Neural cell (in vitro differentiated cells): ENCODE measurements around the gene SLC2A6. TPM values are rescaled to one million over a fixed set of nuclear protein-coding genes. Genes with fewer than 3 reads are reported as not detected.

Experiments used
- H2AFZ ChIP-seq: fragments of 200-600, 300-800 bp; sonication (generic), shearing (Covaris generic); 2 replicates; pipeline ENCODE4 v1.6.0; 2014; ENCODE audit warnings: low read depth, mild to moderate bottlenecking, antibody characterized with exemption, low read length, moderate library complexity
- H3F3A ChIP-seq: fragments of 200-600 bp; shearing (Covaris generic); 2 replicates; pipeline ENCODE4 v1.6.1; 2016; ENCODE audit warnings: mild to moderate bottlenecking, moderate library complexity, mixed read lengths, antibody characterized with exemption, low read length; ENCODE audit not compliant: insufficient read depth, poor library complexity, severe bottlenecking
- H3K27ac ChIP-seq: fragments of 200-600, 300-800 bp; sonication (generic), shearing (Covaris generic); 2 replicates; pipeline ENCODE4 v1.5.1; 2014; ENCODE audit warnings: mild to moderate bottlenecking, low read length, moderate library complexity
- H3K27me3 ChIP-seq: fragments of 300-800, 200-600 bp; sonication (generic), shearing (Covaris generic); 2 replicates; pipeline ENCODE4 v1.6.0; 2014; ENCODE audit warnings: mild to moderate bottlenecking, low read depth, low read length, moderate library complexity; ENCODE audit not compliant: insufficient read depth
- H3K36me3 ChIP-seq: fragments of 300-800, 200-600 bp; sonication (generic), shearing (Covaris generic); 2 replicates; pipeline ENCODE4 v1.5.1; 2014; ENCODE audit warnings: mild to moderate bottlenecking, antibody characterized with exemption, low read length, moderate library complexity; ENCODE audit not compliant: insufficient read depth
- H3K4me2 ChIP-seq: fragments of 300-800, 200-600 bp; sonication (generic), shearing (Covaris generic); 2 replicates; pipeline ENCODE4 v1.6.0; 2014; ENCODE audit warnings: mild to moderate bottlenecking, low read length
- H3K4me3 ChIP-seq: fragments of 300-800, 200-600 bp; sonication (generic), shearing (Covaris generic); 2 replicates; pipeline ENCODE4 v1.5.1; 2014; ENCODE audit warnings: mild to moderate bottlenecking, low read length, moderate library complexity
- H3K79me2 ChIP-seq: fragments of 200-600 bp; shearing (Covaris generic); replicated peaks from 2 replicates; pipeline ENCODE4 v1.6.0; 2014; ENCODE audit warnings: mild to moderate bottlenecking, low read length, moderate library complexity; ENCODE audit not compliant: insufficient read depth
- H3K9ac ChIP-seq: fragments of 300-800, 200-600 bp; sonication (generic), shearing (Covaris generic); 2 replicates; pipeline ENCODE4 v1.6.1; 2016; ENCODE audit warnings: mild to moderate bottlenecking, low read length, mixed read lengths
- H3K9me2 ChIP-seq: fragments of 200-600 bp; shearing (Covaris generic); 2 replicates; pipeline ENCODE4 v1.6.1; 2016; ENCODE audit warnings: mild to moderate bottlenecking, low read length, mixed read lengths; ENCODE audit not compliant: insufficient read depth
- H3K9me3 ChIP-seq: fragments of 200-600, 300-800 bp; sonication (generic), shearing (Covaris generic); 2 replicates; pipeline ENCODE4 v1.6.1; 2016; ENCODE audit warnings: mild to moderate bottlenecking, mixed run types, low read length, moderate library complexity, mixed read lengths
- H4K20me1 ChIP-seq: fragments of 200-600 bp; shearing (Covaris generic); 2 replicates; pipeline ENCODE4 v1.6.1; 2016; ENCODE audit warnings: mild to moderate bottlenecking, mixed run types; ENCODE audit not compliant: insufficient read depth
- CTCF ChIP-seq: fragments of 450-650 bp; IDR thresholded peaks from 2 replicates; pipeline ENCODE4 v1.5.1; 2014; ENCODE audit warnings: antibody characterized with exemption, mild to moderate bottlenecking, moderate library complexity; ENCODE audit not compliant: poor library complexity, severe bottlenecking
- EP300 ChIP-seq: fragments of 450-650 bp; conservative IDR thresholded peaks from 2 replicates; pipeline ENCODE4 v1.6.1; 2014; ENCODE audit warnings: antibody characterized with exemption, mild to moderate bottlenecking, moderate library complexity; ENCODE audit not compliant: poor library complexity, severe bottlenecking
- EZH2 ChIP-seq: fragments of 200-600, 300-800 bp; shearing (Covaris generic), sonication (generic); IDR thresholded peaks from 2 replicates; pipeline ENCODE4 v1.6.1; 2014; ENCODE audit warnings: antibody characterized with exemption, low read length, borderline replicate concordance, mild to moderate bottlenecking; ENCODE audit not compliant: insufficient read depth, poor library complexity, severe bottlenecking
- MXI1 ChIP-seq: fragments of 450-650 bp; conservative IDR thresholded peaks from 2 replicates; pipeline ENCODE4 v1.6.1; 2014; ENCODE audit warnings: antibody characterized with exemption, mild to moderate bottlenecking; ENCODE audit not compliant: poor library complexity, severe bottlenecking
- POLR2AphosphoS5 ChIP-seq: IDR thresholded peaks from 2 replicates; pipeline ENCODE4 v1.6.1; 2012
- RAD21 ChIP-seq: fragments of 450-650 bp; conservative IDR thresholded peaks from 2 replicates; pipeline ENCODE4 v1.6.1; 2014; ENCODE audit warnings: antibody characterized with exemption, mild to moderate bottlenecking, moderate library complexity
- SMC3 ChIP-seq: fragments of 450-650 bp; conservative IDR thresholded peaks from 2 replicates; pipeline ENCODE4 v1.6.1; 2014; ENCODE audit warnings: antibody characterized with exemption, mild to moderate bottlenecking, moderate library complexity; ENCODE audit not compliant: poor library complexity
- TAF1 ChIP-seq: IDR thresholded peaks from 2 replicates; pipeline ENCODE4 v1.6.1; 2012; ENCODE audit warnings: low read depth
- polyA plus RNA-seq: library from polyadenylated mRNA; depleted of rRNA; stranded (reverse); fragments of >200 nt; gene quantifications from 2 replicates; pipeline ENCODE4 v1.2.3, GENCODE V29; 2014
- TF ChIP-seq, protein P1 (sequence below): IDR thresholded peaks from 2 replicates; pipeline ENCODE4 v1.6.1; 2012; ENCODE audit warnings: borderline replicate concordance

SLC2A6 gene
- polyA plus RNA-seq, 1 donor from 2014 or later: 11.5 TPM

- Histone ChIP-seq H4K20me1 (no peaks in the 10 kb centered on the region), H2AFZ (no peak overlapping the region), H3K4me2 (no peak overlapping the region), H3F3A (no peaks in the 10 kb centered on the region), H3K9me3 (no peaks in the 10 kb centered on the region), H3K36me3 (no peaks in the 10 kb centered on the region), H3K9me2 (no peaks in the 10 kb centered on the region), H3K27me3 (no peaks in the 10 kb centered on the region), H3K9ac (no peak overlapping the region), H3K27ac (no peak overlapping the region), H3K4me3 (no peak overlapping the region), H3K79me2 (no peaks in the 10 kb centered on the region)
- no peak for TF ChIP-seq MXI1
- no peak for TF ChIP-seq SMC3
- no peak for TF ChIP-seq EP300
- TF ChIP-seq EZH2: no peak
Observed at GRCh38 chr9:133496861-133497842, 18.3 kb upstream of the SLC2A6 start.

DNA sequence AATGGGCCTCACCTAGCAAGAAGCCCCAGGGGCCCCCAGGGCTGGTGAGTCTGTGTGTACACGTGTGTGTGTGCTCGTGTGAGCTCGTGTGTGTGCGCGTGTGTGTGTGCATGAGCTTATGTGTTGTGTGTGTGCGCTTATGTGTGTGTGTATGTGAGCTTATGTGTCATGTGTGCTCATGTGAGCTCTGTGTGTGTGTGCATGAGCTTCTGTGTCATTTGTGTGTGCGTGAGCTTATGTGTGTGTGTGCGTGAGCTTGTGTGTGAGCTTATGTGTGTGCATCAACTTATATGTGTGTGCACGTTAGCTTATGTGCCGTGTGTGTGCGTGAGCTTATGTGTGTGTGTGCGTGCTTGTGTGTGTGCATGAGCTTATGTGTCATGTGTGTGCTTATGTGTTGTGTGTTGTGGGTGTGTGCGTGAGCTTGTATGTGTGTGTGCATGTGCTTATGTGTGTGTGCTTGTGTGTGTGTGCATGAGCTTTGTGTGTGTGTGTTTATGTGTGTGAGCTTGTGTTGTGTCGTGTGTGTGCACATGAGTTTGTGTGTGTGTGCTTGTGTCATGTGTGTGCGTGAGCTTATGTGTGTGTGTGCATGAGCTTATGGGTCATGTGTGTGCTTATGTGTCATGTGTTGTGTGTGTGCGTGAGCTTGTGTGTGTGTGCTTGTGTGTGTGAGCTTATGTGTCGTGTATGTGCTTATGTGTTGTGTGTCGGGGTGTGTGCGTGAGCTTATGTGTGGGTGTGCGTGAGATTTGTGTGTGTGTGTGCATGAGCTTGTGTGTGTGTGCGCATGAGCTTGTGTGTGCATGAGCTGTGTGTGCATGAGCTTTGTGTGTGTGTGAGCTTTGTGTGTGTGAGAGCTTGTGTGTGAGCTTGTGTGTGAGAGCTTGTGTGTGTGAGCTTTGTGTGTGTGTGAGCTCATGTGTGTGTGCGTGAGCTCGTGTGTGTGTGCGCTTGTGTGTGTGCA is 16.7 kb upstream of the SLC2A6 start:
- Histone ChIP-seq H3K4me2 (no peak overlapping the region), H3K27me3 (no peaks in the 10 kb centered on the region), H3K27ac (no peak overlapping the region)

More for the DNA sequence above, 16.7 kb upstream of the SLC2A6 start:
- Histone ChIP-seq H3F3A (no peaks in the 10 kb centered on the region), H3K9me2 (no peaks in the 10 kb centered on the region), H3K79me2 (no peaks in the 10 kb centered on the region), H3K36me3 (no peaks in the 10 kb centered on the region), H3K9ac (no peak overlapping the region), H4K20me1 (no peaks in the 10 kb centered on the region), H3K9me3 (no peaks in the 10 kb centered on the region), H2AFZ (no peak overlapping the region), H3K4me3 (no peak overlapping the region)
- TF ChIP-seq CTCF (no peak), EZH2 (no peak), MXI1 (no peak), POLR2AphosphoS5 (no peak), RAD21 (no peak), SMC3 (no peak), TAF1 (no peak), EP300 (no peak)
- TF ChIP-seq, protein P1, sequence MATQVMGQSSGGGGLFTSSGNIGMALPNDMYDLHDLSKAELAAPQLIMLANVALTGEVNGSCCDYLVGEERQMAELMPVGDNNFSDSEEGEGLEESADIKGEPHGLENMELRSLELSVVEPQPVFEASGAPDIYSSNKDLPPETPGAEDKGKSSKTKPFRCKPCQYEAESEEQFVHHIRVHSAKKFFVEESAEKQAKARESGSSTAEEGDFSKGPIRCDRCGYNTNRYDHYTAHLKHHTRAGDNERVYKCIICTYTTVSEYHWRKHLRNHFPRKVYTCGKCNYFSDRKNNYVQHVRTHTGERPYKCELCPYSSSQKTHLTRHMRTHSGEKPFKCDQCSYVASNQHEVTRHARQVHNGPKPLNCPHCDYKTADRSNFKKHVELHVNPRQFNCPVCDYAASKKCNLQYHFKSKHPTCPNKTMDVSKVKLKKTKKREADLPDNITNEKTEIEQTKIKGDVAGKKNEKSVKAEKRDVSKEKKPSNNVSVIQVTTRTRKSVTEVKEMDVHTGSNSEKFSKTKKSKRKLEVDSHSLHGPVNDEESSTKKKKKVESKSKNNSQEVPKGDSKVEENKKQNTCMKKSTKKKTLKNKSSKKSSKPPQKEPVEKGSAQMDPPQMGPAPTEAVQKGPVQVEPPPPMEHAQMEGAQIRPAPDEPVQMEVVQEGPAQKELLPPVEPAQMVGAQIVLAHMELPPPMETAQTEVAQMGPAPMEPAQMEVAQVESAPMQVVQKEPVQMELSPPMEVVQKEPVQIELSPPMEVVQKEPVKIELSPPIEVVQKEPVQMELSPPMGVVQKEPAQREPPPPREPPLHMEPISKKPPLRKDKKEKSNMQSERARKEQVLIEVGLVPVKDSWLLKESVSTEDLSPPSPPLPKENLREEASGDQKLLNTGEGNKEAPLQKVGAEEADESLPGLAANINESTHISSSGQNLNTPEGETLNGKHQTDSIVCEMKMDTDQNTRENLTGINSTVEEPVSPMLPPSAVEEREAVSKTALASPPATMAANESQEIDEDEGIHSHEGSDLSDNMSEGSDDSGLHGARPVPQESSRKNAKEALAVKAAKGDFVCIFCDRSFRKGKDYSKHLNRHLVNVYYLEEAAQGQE: no peak
